Mesangial cell (primary cell): Measurements from ENCODE around the gene PMPCA. TPM values are rescaled to one million over a fixed set of nuclear protein-coding genes. Genes with fewer than 3 reads are reported as not detected.

Source experiments
- total RNA-seq: library from RNA; depleted of rRNA; stranded (reverse); fragments of >200 nt; gene quantifications from 2 replicates; pipeline ENCODE4 v1.2.3, GENCODE V29; 2015

PMPCA gene
- total RNA-seq = 52.6 and 59.6 TPM in 2 replicates

GRCh38 chr9:136410500-136411287 is at the start of gene PMPCA, which contains the start of gene ENTR1:
Gene PMPCA (plus strand): TSS chr9:136410658. CDS start chr9:136410669, 11 bp downstream.
Gene ENTR1 (minus strand): TSS chr9:136410614. CDS start chr9:136410397, 217 bp downstream.

DNA sequence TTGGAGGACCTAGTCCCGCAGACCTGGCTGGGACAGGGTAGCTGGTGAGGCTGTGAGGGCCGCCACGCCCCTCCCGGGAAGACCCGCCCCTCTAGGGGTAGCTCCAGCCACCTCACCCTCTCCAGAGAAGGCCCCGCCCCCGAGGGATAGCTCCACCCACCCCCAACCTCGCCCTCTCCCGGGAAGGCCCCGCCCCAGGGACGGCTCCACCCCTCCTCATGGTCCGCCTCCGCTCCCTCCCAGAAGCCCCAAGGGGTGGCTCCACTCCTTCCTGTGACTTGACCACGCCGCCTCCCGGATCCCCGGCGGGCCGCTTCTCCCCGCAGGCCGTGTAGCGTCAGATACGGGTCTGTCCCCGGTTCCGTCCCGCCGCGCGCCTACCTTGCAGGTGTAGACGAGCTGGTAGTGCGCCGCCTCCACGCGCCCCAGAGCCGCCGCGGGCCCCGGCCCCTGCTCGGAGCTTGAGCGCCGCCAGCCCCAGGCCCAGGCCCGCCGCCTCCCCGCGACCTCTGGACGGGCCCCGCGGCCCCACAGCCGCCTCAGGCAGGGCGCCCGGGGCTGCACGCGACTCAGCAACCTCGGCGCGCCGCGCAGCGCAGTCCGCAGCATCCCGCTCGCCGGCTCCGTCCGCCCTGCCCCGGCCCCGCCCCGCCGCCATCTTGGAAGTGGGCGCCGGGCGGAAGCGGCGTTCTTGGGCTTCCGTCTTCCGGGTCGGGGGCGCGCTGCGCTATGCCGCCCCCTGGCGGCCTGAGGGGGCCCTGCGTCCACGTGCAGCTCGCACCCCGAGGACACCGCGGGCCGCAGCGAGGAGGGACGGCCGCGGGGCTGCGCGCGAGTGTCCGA is 47.1 kb upstream of the PMPCA start, which contains the start of gene DNLZ:
TSS of gene DNLZ (minus strand) at position 639 of the 843 bp plus-strand sequence. CDS start at position 609, 30 bp downstream.

GRCh38 chr9:136373300-136374182 is 36.9 kb upstream of the PMPCA start, which contains the start of gene CARD9:
Gene CARD9 (minus strand): TSS chr9:136373669. CDS start chr9:136372078, 1,591 bp downstream.

DNA sequence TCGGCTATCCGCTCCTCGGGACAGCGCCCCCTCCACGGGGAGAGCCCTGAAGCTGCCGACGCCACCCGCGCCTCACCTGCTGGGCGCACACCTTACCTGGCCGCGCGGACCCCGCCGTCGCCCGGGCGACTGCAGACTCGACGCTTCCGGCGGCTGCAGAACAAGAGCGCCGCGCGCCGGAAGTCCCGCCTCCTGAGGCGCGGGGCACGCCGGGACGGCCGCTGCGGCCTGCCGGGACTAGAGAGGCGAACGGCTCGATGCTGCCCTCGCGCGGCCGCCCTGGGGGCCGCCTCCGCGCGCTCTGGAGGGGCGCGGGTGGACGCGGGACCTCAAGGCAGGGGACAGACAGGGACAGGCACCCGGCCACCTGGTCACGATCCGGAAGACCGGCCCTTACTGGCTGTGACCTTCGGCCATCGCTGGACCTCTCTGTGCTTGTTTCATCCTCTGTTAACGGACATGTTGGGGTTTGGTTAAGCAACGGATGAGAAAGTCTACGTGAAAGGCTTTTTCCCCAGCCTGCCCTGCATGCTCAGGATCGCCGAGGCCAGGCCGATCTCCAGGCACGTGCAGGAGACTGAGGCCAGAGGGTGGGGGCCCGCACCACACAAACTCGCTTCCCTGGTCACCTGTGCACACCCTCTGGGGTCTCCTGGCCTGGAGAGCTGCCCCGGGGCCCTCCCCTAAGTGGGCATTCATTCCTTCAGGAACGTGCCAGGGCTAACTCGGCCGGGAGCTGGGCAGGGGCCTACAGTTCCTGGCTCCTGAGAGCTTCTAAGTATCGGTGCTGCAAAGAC is 10.2 kb upstream of the PMPCA start, which contains the start of gene SNAPC4:
TSS of gene SNAPC4 (minus strand) at position 133 of the 797 bp plus-strand sequence. CDS start 1,742 bp downstream, outside the sequence.

GRCh38 chr9:136439481-136440408 is 29.3 kb downstream of the PMPCA start, which contains the start of gene INPP5E:
Gene INPP5E (minus strand): TSS chr9:136439845. CDS start chr9:136439419, 426 bp downstream.

Other genes with a start within 250 kb of the PMPCA start
- not detected in 2 replicates for gene LHX3, start 205.5 kb upstream of the PMPCA start, total RNA-seq
- gene QSOX2, start 164.8 kb upstream of the PMPCA start, total RNA-seq = 14.6 and 22.3 TPM in 2 replicates
- gene CCDC187, start 106.6 kb upstream of the PMPCA start, total RNA-seq = 0.25 TPM in 1 of 2 replicates, not detected in the other
- gene GPSM1, start 83.1 kb upstream of the PMPCA start, total RNA-seq = 37.3 and 65.5 TPM in 2 replicates
- 20.8 and 41.2 TPM in 2 replicates for gene DNLZ, start 46.9 kb upstream of the PMPCA start, total RNA-seq
- gene CARD9, start 37.0 kb upstream of the PMPCA start, total RNA-seq = under 0.01 and 0.76 TPM in 2 replicates
- 9.0 and 10.8 TPM in 2 replicates for gene SNAPC4, start 10.5 kb upstream of the PMPCA start, total RNA-seq
- 53.6 and 57.8 TPM in 2 replicates for gene ENTR1, start within 50 bp of the PMPCA start, total RNA-seq
- 13.6 and 14.3 TPM in 2 replicates for gene INPP5E, start 29.2 kb downstream of the PMPCA start, total RNA-seq
- gene SEC16A, start 72.4 kb downstream of the PMPCA start, total RNA-seq = 44.6 and 56.2 TPM in 2 replicates
- 23.0 and 36.0 TPM in 2 replicates for gene NOTCH1, start 135.4 kb downstream of the PMPCA start, total RNA-seq